OCI-LY3 (cell line): ENCODE data around the gene TCF23.

Source experiments
- H2AFZ ChIP-seq: fragments of 200-600, 300-600 bp; shearing (Covaris generic); 2 replicates; pipeline ENCODE4 v1.6.0; 2014; ENCODE audit warnings: antibody characterized with exemption, low read depth, low read length
- H3K27ac ChIP-seq: fragments of 200-600, 300-600 bp; sonication (generic); 2 replicates; pipeline ENCODE4 v1.5.1; 2014; ENCODE audit warnings: mild to moderate bottlenecking, low read length, moderate library complexity, mixed read lengths
- H3K27me3 ChIP-seq: fragments of 200-600, 300-600 bp; sonication (generic); 2 replicates; pipeline ENCODE4 v1.6.1; 2014; ENCODE audit warnings: low read depth, low read length, mixed read lengths
- H3K36me3 ChIP-seq: fragments of 200-600, 300-600 bp; sonication (generic); replicated peaks from 2 replicates; pipeline ENCODE3; 2014; ENCODE audit warnings: low read depth, low read length, mixed read lengths
- H3K4me1 ChIP-seq: fragments of 300-600, 200-600 bp; sonication (generic); 2 replicates; pipeline ENCODE4 v1.6.1; 2014; ENCODE audit warnings: low read length, mixed read lengths
- H3K4me2 ChIP-seq: fragments of 200-600, 300-600 bp; sonication (generic); 2 replicates; pipeline ENCODE4 v1.6.1; 2014; ENCODE audit warnings: low read length, mixed read lengths
- H3K4me3 ChIP-seq: fragments of 300-600, 200-600 bp; sonication (generic); 2 replicates; pipeline ENCODE4 v1.5.1; 2014; ENCODE audit warnings: antibody characterized with exemption, mild to moderate bottlenecking, low read length, moderate library complexity
- H3K79me2 ChIP-seq: fragments of 300-600, 200-600 bp; shearing (Covaris generic); 2 replicates; pipeline ENCODE4 v1.6.1; 2014; ENCODE audit warnings: mild to moderate bottlenecking, low read length, mixed read lengths
- H3K9ac ChIP-seq: fragments of 300-600, 200-600 bp; shearing (Covaris generic); 2 replicates; pipeline ENCODE4 v1.6.0; 2014; ENCODE audit warnings: mild to moderate bottlenecking, low read length, moderate library complexity
- H3K9me3 ChIP-seq: fragments of 200-600, 300-600 bp; shearing (Covaris generic); 2 replicates; pipeline ENCODE4 v1.6.1; 2014; ENCODE audit warnings: low read length, mixed read lengths; ENCODE audit not compliant: insufficient read depth
- H4K20me1 ChIP-seq: fragments of 200-600, 300-600 bp; sonication (generic); 2 replicates; pipeline ENCODE4 v1.6.1; 2016; ENCODE audit warnings: low read length, mixed read lengths; ENCODE audit not compliant: insufficient read depth
- CTCF ChIP-seq: fragments of 200-600, 300-600 bp; sonication (generic); IDR thresholded peaks from 2 replicates; pipeline ENCODE4 v1.5.1; 2014; ENCODE audit warnings: antibody characterized with exemption, low read length, low read depth
- EZH2phosphoT487 ChIP-seq: fragments of 200-600 bp; shearing (Covaris generic); IDR thresholded peaks from 2 replicates; pipeline ENCODE4 v1.6.1; 2018; ENCODE audit warnings: antibody characterized with exemption, mixed run types, low read depth

The TCF23 gene

GRCh38 chr2:27139310-27139709, 9.5 kb upstream of the TCF23 start, which contains the start of gene PRR30:
TSS of gene PRR30 (minus strand) at chr2:27139410. CDS start at chr2:27138329, 1,081 bp downstream.
- no peaks in the 10 kb centered on the region for H3K9me3 ChIP-seq
- no peak within 1 kb of the TSS for H3K9ac ChIP-seq
- H3K4me3 ChIP-seq, result no peak within 1 kb of the TSS
- peaks cover 7% of the 10 kb centered on the region for H3K27me3 ChIP-seq
- TF ChIP-seq CTCF (no peak), EZH2phosphoT487 (no peak)
- H3K4me2 ChIP-seq, result no peak within 1 kb of the TSS
- H3K27ac ChIP-seq, result no peak within 1 kb of the TSS
- no peaks in the 10 kb centered on the region for H3K36me3 ChIP-seq
- no peaks in the 10 kb centered on the region for H4K20me1 ChIP-seq
- H2AFZ ChIP-seq, result no peak within 1 kb of the TSS
- H3K79me2 ChIP-seq, result peaks cover 1% of the 10 kb centered on the region
- peaks cover 6% of the 10 kb centered on the region for H3K4me1 ChIP-seq

GRCh38 chr2:27143285-27143684, 5.5 kb upstream of the TCF23 start:
- H3K4me1 ChIP-seq, result no peaks in the 10 kb centered on the region
- H3K9me3 ChIP-seq, result no peaks in the 10 kb centered on the region
- no peak overlapping the region for H2AFZ ChIP-seq
- TF ChIP-seq EZH2phosphoT487 (no peak), CTCF (no peak)
- no peaks in the 10 kb centered on the region for H4K20me1 ChIP-seq
- H3K27me3 ChIP-seq, result peaks cover 7% of the 10 kb centered on the region
- no peaks in the 10 kb centered on the region for H3K36me3 ChIP-seq
- no peak overlapping the region for H3K9ac ChIP-seq
- H3K79me2 ChIP-seq, result no peaks in the 10 kb centered on the region
- no peak overlapping the region for H3K27ac ChIP-seq
- H3K4me3 ChIP-seq, result no peak overlapping the region
- no peak overlapping the region for H3K4me2 ChIP-seq

- no peaks in the 10 kb centered on the region for H3K36me3 ChIP-seq
- no peak overlapping the region for H3K4me2 ChIP-seq
- no peak overlapping the region for H2AFZ ChIP-seq
- no peaks in the 10 kb centered on the region for H3K79me2 ChIP-seq
- TF ChIP-seq CTCF (no peak), EZH2phosphoT487 (no peak)
- no peak overlapping the region for H3K4me3 ChIP-seq
- no peaks in the 10 kb centered on the region for H3K4me1 ChIP-seq
- no peak overlapping the region for H3K27ac ChIP-seq
- no peaks in the 10 kb centered on the region for H3K9me3 ChIP-seq
- H4K20me1 ChIP-seq, result no peaks in the 10 kb centered on the region
- H3K27me3 ChIP-seq, result peaks cover 7% of the 10 kb centered on the region
- H3K9ac ChIP-seq, result no peak overlapping the region
Observed at GRCh38 chr2:27145682-27146081, 3.1 kb upstream of the TCF23 start.

GRCh38 chr2:27147935-27148334, 869 bp upstream of the TCF23 start:
- TF ChIP-seq CTCF, result no peak
- no peak for TF ChIP-seq EZH2phosphoT487
- no peaks in the 10 kb centered on the region for H3K9me3 ChIP-seq
- H3K4me2 ChIP-seq, result no peak overlapping the region
- no peak overlapping the region for H3K27ac ChIP-seq
- no peak overlapping the region for H3K9ac ChIP-seq
- no peaks in the 10 kb centered on the region for H3K79me2 ChIP-seq
- peaks cover 7% of the 10 kb centered on the region for H3K4me1 ChIP-seq
- no peak overlapping the region for H2AFZ ChIP-seq
- peaks cover 7% of the 10 kb centered on the region for H3K27me3 ChIP-seq
- H3K36me3 ChIP-seq, result no peaks in the 10 kb centered on the region
- H3K4me3 ChIP-seq, result no peak overlapping the region
- no peaks in the 10 kb centered on the region for H4K20me1 ChIP-seq
